ENCODE data around the gene MRE11. TPM values are rescaled to one million over a fixed set of nuclear protein-coding genes. Genes with fewer than 3 reads are reported as not detected.
A peak's percentile ranks its signal among the peaks of the same experiment; 100 is the strongest.

The MRE11 gene
- total and polyA plus RNA-seq, 9 of the 15 experiments (the other 6 are each of a cell fraction or from before 2014, with no cell fraction given): 18.3 to 45.2 (median 29.1) TPM

DNA sequence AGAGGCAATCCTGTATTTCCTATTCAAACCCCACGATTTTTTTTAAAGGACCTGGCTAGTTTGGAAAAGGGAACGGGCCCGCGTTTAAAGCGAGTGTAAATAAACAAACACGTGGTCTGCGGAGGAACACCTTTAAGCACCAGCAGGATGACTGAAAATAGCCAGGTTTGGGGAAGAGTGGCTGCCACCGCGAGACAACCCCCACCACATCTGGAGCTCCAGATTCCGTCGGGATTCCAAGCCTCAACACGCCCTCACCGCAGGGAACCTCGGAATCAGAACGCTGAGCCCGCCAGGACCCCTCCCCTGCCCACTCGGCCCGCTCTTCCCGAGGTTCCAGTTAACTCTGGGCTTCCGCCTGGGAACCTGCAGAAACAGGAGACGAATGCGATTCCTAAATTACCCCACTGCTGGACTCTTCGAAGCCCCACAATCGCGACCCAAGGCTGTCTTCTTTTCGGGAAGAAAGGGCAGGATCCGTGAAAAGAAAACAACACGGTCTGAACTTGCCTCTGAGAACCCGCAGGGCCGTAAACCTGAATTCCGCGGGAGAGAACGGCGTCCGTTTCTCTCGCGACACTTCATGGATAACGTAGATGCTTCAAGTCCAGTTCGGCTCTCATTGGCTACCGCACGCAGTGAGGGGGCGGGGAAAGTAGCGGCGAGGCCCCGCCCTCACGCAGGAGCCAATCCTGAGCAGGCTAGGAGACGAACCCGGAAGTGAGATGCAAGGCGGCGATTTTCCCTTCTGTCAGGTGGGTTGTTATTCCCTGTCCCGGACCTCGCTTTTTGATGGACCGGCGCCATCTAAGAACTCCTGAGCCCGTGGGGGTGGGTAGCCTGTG, at the start of gene MRE11, which contains the start of gene ANKRD49 (continued):
- TF ChIP-seq, protein P1, sequence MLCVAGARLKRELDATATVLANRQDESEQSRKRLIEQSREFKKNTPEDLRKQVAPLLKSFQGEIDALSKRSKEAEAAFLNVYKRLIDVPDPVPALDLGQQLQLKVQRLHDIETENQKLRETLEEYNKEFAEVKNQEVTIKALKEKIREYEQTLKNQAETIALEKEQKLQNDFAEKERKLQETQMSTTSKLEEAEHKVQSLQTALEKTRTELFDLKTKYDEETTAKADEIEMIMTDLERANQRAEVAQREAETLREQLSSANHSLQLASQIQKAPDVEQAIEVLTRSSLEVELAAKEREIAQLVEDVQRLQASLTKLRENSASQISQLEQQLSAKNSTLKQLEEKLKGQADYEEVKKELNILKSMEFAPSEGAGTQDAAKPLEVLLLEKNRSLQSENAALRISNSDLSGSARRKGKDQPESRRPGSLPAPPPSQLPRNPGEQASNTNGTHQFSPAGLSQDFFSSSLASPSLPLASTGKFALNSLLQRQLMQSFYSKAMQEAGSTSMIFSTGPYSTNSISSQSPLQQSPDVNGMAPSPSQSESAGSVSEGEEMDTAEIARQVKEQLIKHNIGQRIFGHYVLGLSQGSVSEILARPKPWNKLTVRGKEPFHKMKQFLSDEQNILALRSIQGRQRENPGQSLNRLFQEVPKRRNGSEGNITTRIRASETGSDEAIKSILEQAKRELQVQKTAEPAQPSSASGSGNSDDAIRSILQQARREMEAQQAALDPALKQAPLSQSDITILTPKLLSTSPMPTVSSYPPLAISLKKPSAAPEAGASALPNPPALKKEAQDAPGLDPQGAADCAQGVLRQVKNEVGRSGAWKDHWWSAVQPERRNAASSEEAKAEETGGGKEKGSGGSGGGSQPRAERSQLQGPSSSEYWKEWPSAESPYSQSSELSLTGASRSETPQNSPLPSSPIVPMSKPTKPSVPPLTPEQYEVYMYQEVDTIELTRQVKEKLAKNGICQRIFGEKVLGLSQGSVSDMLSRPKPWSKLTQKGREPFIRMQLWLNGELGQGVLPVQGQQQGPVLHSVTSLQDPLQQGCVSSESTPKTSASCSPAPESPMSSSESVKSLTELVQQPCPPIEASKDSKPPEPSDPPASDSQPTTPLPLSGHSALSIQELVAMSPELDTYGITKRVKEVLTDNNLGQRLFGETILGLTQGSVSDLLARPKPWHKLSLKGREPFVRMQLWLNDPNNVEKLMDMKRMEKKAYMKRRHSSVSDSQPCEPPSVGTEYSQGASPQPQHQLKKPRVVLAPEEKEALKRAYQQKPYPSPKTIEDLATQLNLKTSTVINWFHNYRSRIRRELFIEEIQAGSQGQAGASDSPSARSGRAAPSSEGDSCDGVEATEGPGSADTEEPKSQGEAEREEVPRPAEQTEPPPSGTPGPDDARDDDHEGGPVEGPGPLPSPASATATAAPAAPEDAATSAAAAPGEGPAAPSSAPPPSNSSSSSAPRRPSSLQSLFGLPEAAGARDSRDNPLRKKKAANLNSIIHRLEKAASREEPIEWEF (CRISPR knock-in tag; IDR thresholded peaks at IDR 0.05): no peak
- TF ChIP-seq, protein P2, sequence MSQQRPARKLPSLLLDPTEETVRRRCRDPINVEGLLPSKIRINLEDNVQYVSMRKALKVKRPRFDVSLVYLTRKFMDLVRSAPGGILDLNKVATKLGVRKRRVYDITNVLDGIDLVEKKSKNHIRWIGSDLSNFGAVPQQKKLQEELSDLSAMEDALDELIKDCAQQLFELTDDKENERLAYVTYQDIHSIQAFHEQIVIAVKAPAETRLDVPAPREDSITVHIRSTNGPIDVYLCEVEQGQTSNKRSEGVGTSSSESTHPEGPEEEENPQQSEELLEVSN (IDR thresholded peaks at IDR 0.05; ENCODE audit: borderline replicate concordance in 1 of 2, extremely low read depth in 1 of 2, insufficient read depth in 1 of 2, insufficient read length in 1 of 2, low read depth in 1 of 2, low read length in 1 of 2, poor library complexity in 1 of 2, severe bottlenecking in 1 of 2): peak; percentile 77 to 83
- TF ChIP-seq TCF3 (CRISPR knock-in tag; IDR thresholded peaks at IDR 0.05) (0 out of 2 replicates have a peak, but pooled peaks have one; percentile 6), TOE1 (IDR thresholded peaks at IDR 0.05; ENCODE audit: borderline replicate concordance) (0 out of 2 replicates have a peak, but pooled peaks have one; percentile 18), TOE1 (CRISPR knock-in tag; IDR thresholded peaks at IDR 0.05; ENCODE audit: borderline replicate concordance, low read depth) (no peak), ELF4 (CRISPR knock-in tag; IDR thresholded peaks at IDR 0.05) (peak; percentile 78), PHF20 (IDR thresholded peaks at IDR 0.05; ENCODE audit: partially characterized antibody) (peak; percentile 95), ZNF12 (CRISPR knock-in tag; IDR thresholded peaks at IDR 0.05) (0 out of 2 replicates have a peak, but pooled peaks have one; percentile 72), L3MBTL2 (IDR thresholded peaks at IDR 0.05) (peak; percentile 74), FOS (IDR thresholded peaks at IDR 0.05; ENCODE audit: extremely low read depth, insufficient read length) (peak; percentile 67), ZKSCAN8 (CRISPR knock-in tag; IDR thresholded peaks at IDR 0.05) (no peak), ZNF41 (CRISPR knock-in tag; conservative IDR thresholded peaks at IDR 0.05) (no peak), TCF7 (IDR thresholded peaks at IDR 0.05; ENCODE audit: borderline replicate concordance) (no peak), ESRRA (IDR thresholded peaks at IDR 0.05; ENCODE audit: borderline replicate concordance, low read depth) (no peak), RAD51 (IDR thresholded peaks at IDR 0.05; ENCODE audit: borderline replicate concordance, low read depth) (no peak), CBFA2T3 (IDR thresholded peaks at IDR 0.05) (no peak)
- TF ChIP-seq, protein P3, sequence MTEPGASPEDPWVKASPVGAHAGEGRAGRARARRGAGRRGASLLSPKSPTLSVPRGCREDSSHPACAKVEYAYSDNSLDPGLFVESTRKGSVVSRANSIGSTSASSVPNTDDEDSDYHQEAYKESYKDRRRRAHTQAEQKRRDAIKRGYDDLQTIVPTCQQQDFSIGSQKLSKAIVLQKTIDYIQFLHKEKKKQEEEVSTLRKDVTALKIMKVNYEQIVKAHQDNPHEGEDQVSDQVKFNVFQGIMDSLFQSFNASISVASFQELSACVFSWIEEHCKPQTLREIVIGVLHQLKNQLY (CRISPR knock-in tag; conservative IDR thresholded peaks at IDR 0.05): no peak
- TF ChIP-seq, protein P4, sequence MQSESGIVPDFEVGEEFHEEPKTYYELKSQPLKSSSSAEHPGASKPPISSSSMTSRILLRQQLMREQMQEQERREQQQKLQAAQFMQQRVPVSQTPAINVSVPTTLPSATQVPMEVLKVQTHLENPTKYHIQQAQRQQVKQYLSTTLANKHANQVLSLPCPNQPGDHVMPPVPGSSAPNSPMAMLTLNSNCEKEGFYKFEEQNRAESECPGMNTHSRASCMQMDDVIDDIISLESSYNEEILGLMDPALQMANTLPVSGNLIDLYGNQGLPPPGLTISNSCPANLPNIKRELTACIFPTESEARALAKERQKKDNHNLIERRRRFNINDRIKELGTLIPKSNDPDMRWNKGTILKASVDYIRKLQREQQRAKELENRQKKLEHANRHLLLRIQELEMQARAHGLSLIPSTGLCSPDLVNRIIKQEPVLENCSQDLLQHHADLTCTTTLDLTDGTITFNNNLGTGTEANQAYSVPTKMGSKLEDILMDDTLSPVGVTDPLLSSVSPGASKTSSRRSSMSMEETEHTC (IDR thresholded peaks at IDR 0.05): no peak

Data from K562 (cell line).